GM12892 (cell line): ENCODE data around the gene SMIM38.

Experiments
- POLR2A ChIP-seq: IDR thresholded peaks from 2 replicates; pipeline ENCODE4 v1.6.1; 2011; ENCODE audit warnings: low read depth, low read length, control low read depth
- POLR2AphosphoS5 ChIP-seq: IDR thresholded peaks from 2 replicates; pipeline ENCODE4 v1.6.1; 2011; ENCODE audit warnings: low read depth, low read length, control low read depth
- TAF1 ChIP-seq: IDR thresholded peaks from 2 replicates; pipeline ENCODE4 v1.6.1; 2011; ENCODE audit warnings: low read depth, mild to moderate bottlenecking, control low read depth, low read length, borderline replicate concordance

GRCh38 chr11:69187540-69188065 is 31.9 kb downstream of the SMIM38 start:
- TF ChIP-seq POLR2A (no peak), POLR2AphosphoS5 (no peak), TAF1 (no peak)
